Stimulated activated CD8-positive, alpha-beta memory T cell treated with anti-CD3 and anti-CD28 coated beads, Interleukin-12 subunit alpha, Interleukin-12 subunit beta, amount 100 ng/mL, for 1 hour (primary cell): Measurements from ENCODE around the gene DGCR6L.
A peak's percentile ranks its signal among the peaks of the same experiment; 100 is the strongest.
"Not testable (repeated sequence)": the region's sequence is repeated elsewhere in the genome, so short reads cannot be mapped to it uniquely, and the experiment has no call there.

ENCODE experiments used
- DNase-seq: peaks from one replicate; pipeline ENCODE4 v3.0.0-alpha.2; 2020; ENCODE audit warnings: low read depth

The DGCR6L gene

GRCh38 chr22:20275325-20275724 is 44.5 kb downstream of the DGCR6L start:
- not testable (repeated sequence) for DNase-seq

- not testable (repeated sequence) for DNase-seq
Measured at GRCh38 chr22:20274374-20274773, 45.5 kb downstream of the DGCR6L start.

GRCh38 chr22:20273758-20274181 is 46.1 kb downstream of the DGCR6L start:
- no peak for DNase-seq

GRCh38 chr22:20272700-20273099 is 47.2 kb downstream of the DGCR6L start:
- no peak for DNase-seq

- DNase-seq = no peak
Measured at GRCh38 chr22:20272174-20272573, 47.7 kb downstream of the DGCR6L start.

- DNase-seq = no peak
Measured at GRCh38 chr22:20271114-20271994, 48.5 kb downstream of the DGCR6L start.

GRCh38 chr22:20270190-20271113 is 49.4 kb downstream of the DGCR6L start:
- not testable (repeated sequence) for DNase-seq

- not testable (repeated sequence) for DNase-seq
Measured at GRCh38 chr22:20269673-20270072, 50.2 kb downstream of the DGCR6L start.

GRCh38 chr22:20269201-20269600 is 50.7 kb downstream of the DGCR6L start:
- not testable (repeated sequence) for DNase-seq

GRCh38 chr22:20268279-20269012 is 51.4 kb downstream of the DGCR6L start, which contains the start of gene RTN4R:
RTN4R (minus strand) TSS chr22:20268318; CDS start chr22:20268092, 226 bp downstream.
- DNase-seq = peak; percentile 16

GRCh38 chr22:20267441-20268278 is 52.2 kb downstream of the DGCR6L start:
- no peak for DNase-seq

GRCh38 chr22:20266667-20267440 is 53.0 kb downstream of the DGCR6L start:
- DNase-seq = not testable (repeated sequence)

- DNase-seq = not testable (repeated sequence)
Measured at GRCh38 chr22:20265772-20266666, 53.8 kb downstream of the DGCR6L start.

- DNase-seq = no peak
Measured at GRCh38 chr22:20264614-20265452, 55.0 kb downstream of the DGCR6L start.
